ENCODE measurements around the gene CCDC158.

Gene CCDC158

GRCh38 chr4:76316131-76316530 is 104.8 kb downstream of the CCDC158 start:
- DNase-seq (ENCODE audit: low read depth), result no peak

GRCh38 chr4:76315267-76315918 is 105.5 kb downstream of the CCDC158 start:
- DNase-seq (ENCODE audit: low read depth), result no peak
- H3K4me3 ChIP-seq (replicated peaks; ENCODE audit: low read depth, low read length), result no peak overlapping the region
- no peak for TF ChIP-seq CTCF (IDR thresholded peaks at IDR 0.05; ENCODE audit: low read length, missing control alignments)

More at GRCh38 chr4:76316131-76316530, 104.8 kb downstream of the CCDC158 start:
- TF ChIP-seq CTCF (IDR thresholded peaks at IDR 0.05; ENCODE audit: low read length, missing control alignments), result no peak
- no peak overlapping the region for H3K4me3 ChIP-seq (replicated peaks; ENCODE audit: low read depth, low read length)

GRCh38 chr4:76313547-76313946 is 107.4 kb downstream of the CCDC158 start:
- no peak for TF ChIP-seq CTCF (IDR thresholded peaks at IDR 0.05; ENCODE audit: low read length, missing control alignments)
- H3K4me3 ChIP-seq (replicated peaks; ENCODE audit: low read depth, low read length), result no peak overlapping the region
- no peak for DNase-seq (ENCODE audit: low read depth)

GRCh38 chr4:76312457-76312856 is 108.5 kb downstream of the CCDC158 start:
- TF ChIP-seq CTCF (IDR thresholded peaks at IDR 0.05; ENCODE audit: low read length, missing control alignments), result no peak
- no peak overlapping the region for H3K4me3 ChIP-seq (replicated peaks; ENCODE audit: low read depth, low read length)
- no peak for DNase-seq (ENCODE audit: low read depth)

GRCh38 chr4:76311896-76312331 is 109.0 kb downstream of the CCDC158 start:
- H3K4me3 ChIP-seq (replicated peaks; ENCODE audit: low read depth, low read length), result no peak overlapping the region

GRCh38 chr4:76310683-76311082 is 110.3 kb downstream of the CCDC158 start:
- no peak overlapping the region for H3K4me3 ChIP-seq (replicated peaks; ENCODE audit: low read depth, low read length)
- DNase-seq (ENCODE audit: low read depth), result no peak
- no peak for TF ChIP-seq CTCF (IDR thresholded peaks at IDR 0.05; ENCODE audit: low read length, missing control alignments)

More at GRCh38 chr4:76311896-76312331, 109.0 kb downstream of the CCDC158 start:
- TF ChIP-seq CTCF (IDR thresholded peaks at IDR 0.05; ENCODE audit: low read length, missing control alignments), result no peak
- no peak for DNase-seq (ENCODE audit: low read depth)

Data from fibroblast of pulmonary artery (primary cell).